B cell (primary cell): ENCODE data around the gene PIAS2. TPM values are rescaled to one million over a fixed set of nuclear protein-coding genes. Genes with fewer than 3 reads are reported as not detected.

Experiments used
- ATAC-seq: fragments of 200-7000 bp; cut with Tn5 transposase; one replicate; pipeline ENCODE4 v1.10.0; 2021; ENCODE audit warnings: low read depth, mild to moderate bottlenecking, moderate number of reproducible peaks, moderate library complexity
- CTCF ChIA-PET: fragments of 350-600 bp; sonication (Branson Sonifier 250); formaldehyde crosslinking; loops from one replicate; lab custom pipeline; 2021; ENCODE audit warnings: antibody characterized with exemption, inconsistent platforms; lab: Charles Lee
- POLR2A ChIA-PET: fragments of 350-600 bp; sonication (Branson Sonifier 250); formaldehyde crosslinking; loops from one replicate; lab custom pipeline; 2021; ENCODE audit warnings: antibody characterized with exemption; lab: Charles Lee
- DNase-seq: peaks from one replicate; pipeline ENCODE4 v3.0.0; 2013
- H2AFZ ChIP-seq: 2 replicates; pipeline ENCODE4 v1.6.1; 2012; ENCODE audit warnings: mild to moderate bottlenecking, low read depth, low read length; ENCODE audit not compliant: insufficient read depth, poor library complexity, severe bottlenecking
- H3K27ac ChIP-seq, 2 donors: 1 replicate in 1 of 2; 2 replicates in 1 of 2; pipeline ENCODE4 v1.5.1; 2012 to 2013; ENCODE audit warnings: low read length in 2 of 2, mild to moderate bottlenecking in 2 of 2, moderate library complexity in 1 of 2
- H3K27me3 ChIP-seq, 4 experiments: fragments of 200-600 bp in 1 of 4; sonication (generic) in 1 of 4; replicated peaks in 1 of 4; 1 replicate in 2 of 4; 2 replicates in 2 of 4; pipeline versions ENCODE4 v1.6.1 to v1.7.0; 2013 to 2016; ENCODE audit warnings: low read length in 3 of 4, mild to moderate bottlenecking in 2 of 4, mixed read lengths in 1 of 4, moderate library complexity in 1 of 4; ENCODE audit not compliant: insufficient read depth in 4 of 4, control insufficient read depth in 3 of 4; ENCODE audit errors: control extremely low read depth in 1 of 4
- H3K36me3 ChIP-seq, 2 experiments: replicated peaks in 1 of 2; 1 replicate in 1 of 2; 2 replicates in 1 of 2; pipeline versions ENCODE4 v1.6.1 to v1.7.1; 2013; ENCODE audit warnings: low read length in 1 of 2; ENCODE audit not compliant: insufficient read depth in 2 of 2, control insufficient read depth in 1 of 2; ENCODE audit errors: control extremely low read depth in 1 of 2, extremely low read depth in 1 of 2
- H3K4me1 ChIP-seq, 2 donors: fragments of 200-600 bp in 1 of 2; sonication (generic) in 1 of 2; 1 replicate in 1 of 2; 2 replicates in 1 of 2; pipeline versions ENCODE4 v1.5.1 to v1.6.1; 2013 to 2017; ENCODE audit warnings: low read length in 2 of 2; ENCODE audit not compliant: control insufficient read depth in 2 of 2, insufficient read depth in 2 of 2
- H3K4me2 ChIP-seq: replicated peaks from 2 replicates; pipeline ENCODE3; 2012; ENCODE audit warnings: mild to moderate bottlenecking, low read depth, low read length; ENCODE audit not compliant: poor library complexity, severe bottlenecking
- H3K4me3 ChIP-seq, 5 experiments: fragments of 200-600 bp in 1 of 5; sonication (generic) in 1 of 5; 1 replicate in 3 of 5; 2 replicates in 2 of 5; pipeline versions ENCODE4 v1.5.1 to v1.7.0; 2011 to 2016; ENCODE audit warnings: low read length in 4 of 5, mild to moderate bottlenecking in 4 of 5, low read depth in 2 of 5, control low read depth in 1 of 5, moderate library complexity in 1 of 5; ENCODE audit not compliant: insufficient read depth in 1 of 5; ENCODE audit errors: control extremely low read depth in 1 of 5, extremely low read depth in 1 of 5
- H3K79me2 ChIP-seq: fragments of 200-600 bp; sonication (generic); one replicate; pipeline ENCODE4 v1.6.0; 2016; ENCODE audit warnings: low read length; ENCODE audit not compliant: control insufficient read depth, insufficient read depth
- H3K9ac ChIP-seq: fragments of 200-600 bp; sonication (generic); 2 replicates; pipeline ENCODE4 v1.6.1; 2017; ENCODE audit warnings: mild to moderate bottlenecking, low read length, moderate library complexity
- H3K9me3 ChIP-seq, 3 donors: one replicate each; pipeline versions ENCODE4 v1.6.1 to v1.7.1; 2013; ENCODE audit warnings: low read length in 2 of 3; ENCODE audit not compliant: control insufficient read depth in 2 of 3, insufficient read depth in 1 of 3; ENCODE audit errors: control extremely low read depth in 1 of 3
- H4K20me1 ChIP-seq: 2 replicates; pipeline ENCODE4 v1.6.0; 2012; ENCODE audit warnings: mild to moderate bottlenecking, low read length; ENCODE audit not compliant: insufficient read depth, control insufficient read depth, poor library complexity, severe bottlenecking
- H3K27ac Mint-ChIP-seq: one replicate; pipeline ENCODE4 v1.8.0; 2021; ENCODE audit warnings: mixed read lengths
- H3K27me3 Mint-ChIP-seq: one replicate; pipeline ENCODE4 v1.8.0; 2021; ENCODE audit warnings: mixed read lengths
- H3K4me1 Mint-ChIP-seq: one replicate; pipeline ENCODE4 v1.8.0; 2021; ENCODE audit warnings: mixed read lengths
- H3K4me3 Mint-ChIP-seq: one replicate; pipeline ENCODE4 v1.8.0; 2021; ENCODE audit warnings: mixed read lengths
- H3K9me3 Mint-ChIP-seq: one replicate; pipeline ENCODE4 v1.8.0; 2022; ENCODE audit warnings: mixed read lengths; ENCODE audit not compliant: insufficient read depth
- EZH2 ChIP-seq: IDR thresholded peaks from 2 replicates; pipeline ENCODE4 v1.6.1; 2012; ENCODE audit warnings: borderline replicate concordance, low read depth, mild to moderate bottlenecking, moderate library complexity, low read length; ENCODE audit not compliant: insufficient read depth, poor library complexity, severe bottlenecking
- WGBS: methylation state at CpG from one replicate; pipeline ENCODE4 v1.1.5; 2013; ENCODE audit warnings: missing lambda C conversion rate; ENCODE audit not compliant: insufficient coverage; 5-methylcytosine and 5-hydroxymethylcytosine counted together
- intact Hi-C: fragments of 100-400 bp; cut with micrococcal nuclease; formaldehyde crosslinking; loops from one replicate; pipeline ENCODE4 v1.10.0; 2022
- polyA plus RNA-seq: library from polyadenylated mRNA; depleted of rRNA; stranded (reverse); fragments of >200 nt; gene quantifications from 2 replicates; pipeline ENCODE4 v1.2.3, GENCODE V29; 2012
- total RNA-seq, 2 donors: library from RNA; stranded (reverse); fragments of 120-200 nt in 1 of 2; gene quantifications; 1 replicate in 1 of 2; 2 replicates in 1 of 2; pipeline versions ENCODE4 v1.2.3 to v1.2.4, GENCODE V29; 2013 to 2022
- TF ChIP-seq, protein P1 (sequence below): fragments of 200-600 bp; IDR thresholded peaks from one replicate; pipeline ENCODE4 v1.8.0; 2022; ENCODE audit warnings: antibody characterized with exemption, mild to moderate bottlenecking

PIAS2 gene
- total and polyA plus RNA-seq, 2 donors (not counting 1 experiment from before 2014, with no cell fraction given): 7.3 to 51.1 TPM

DNA sequence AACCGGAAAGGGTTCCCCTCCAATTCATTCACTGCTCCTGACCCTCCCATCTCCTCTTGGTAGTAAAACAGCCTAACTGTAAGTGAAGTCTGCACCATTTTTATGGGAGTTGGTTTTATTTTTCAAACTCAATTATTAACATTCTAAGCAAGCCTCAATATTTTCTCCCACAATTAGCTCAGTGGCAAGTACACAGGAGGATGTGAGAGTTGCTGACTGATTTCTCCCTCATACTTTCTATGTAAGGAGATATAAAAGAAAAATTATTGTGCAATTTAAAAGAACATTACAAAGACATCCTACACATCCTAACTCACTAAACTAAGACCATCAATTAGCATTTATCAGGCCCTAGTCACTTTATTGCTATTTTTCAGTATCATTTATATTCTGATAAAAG lies 73.9 kb downstream of the PIAS2 start:
- DNase-seq: no peak
- no peaks in the 10 kb centered on the region for H3K9me3 Mint-ChIP-seq
- no peaks in the 10 kb centered on the region for H4K20me1 ChIP-seq
- no peaks in the 10 kb centered on the region for H3K79me2 ChIP-seq
- H3K4me2 ChIP-seq: no peak overlapping the region
- no peaks in the 10 kb centered on the region for H3K4me1 Mint-ChIP-seq
- intact Hi-C loops: no loop called here
- no peak for ATAC-seq
- POLR2A ChIA-PET: no interaction called here
- no peak overlapping the region for H2AFZ ChIP-seq
- H3K27ac ChIP-seq: no peak overlapping the region
- no peaks in the 10 kb centered on the region for H3K4me1 ChIP-seq
- H3K27ac Mint-ChIP-seq: no peak overlapping the region
- TF ChIP-seq EZH2: no peak
- TF ChIP-seq, protein P1, sequence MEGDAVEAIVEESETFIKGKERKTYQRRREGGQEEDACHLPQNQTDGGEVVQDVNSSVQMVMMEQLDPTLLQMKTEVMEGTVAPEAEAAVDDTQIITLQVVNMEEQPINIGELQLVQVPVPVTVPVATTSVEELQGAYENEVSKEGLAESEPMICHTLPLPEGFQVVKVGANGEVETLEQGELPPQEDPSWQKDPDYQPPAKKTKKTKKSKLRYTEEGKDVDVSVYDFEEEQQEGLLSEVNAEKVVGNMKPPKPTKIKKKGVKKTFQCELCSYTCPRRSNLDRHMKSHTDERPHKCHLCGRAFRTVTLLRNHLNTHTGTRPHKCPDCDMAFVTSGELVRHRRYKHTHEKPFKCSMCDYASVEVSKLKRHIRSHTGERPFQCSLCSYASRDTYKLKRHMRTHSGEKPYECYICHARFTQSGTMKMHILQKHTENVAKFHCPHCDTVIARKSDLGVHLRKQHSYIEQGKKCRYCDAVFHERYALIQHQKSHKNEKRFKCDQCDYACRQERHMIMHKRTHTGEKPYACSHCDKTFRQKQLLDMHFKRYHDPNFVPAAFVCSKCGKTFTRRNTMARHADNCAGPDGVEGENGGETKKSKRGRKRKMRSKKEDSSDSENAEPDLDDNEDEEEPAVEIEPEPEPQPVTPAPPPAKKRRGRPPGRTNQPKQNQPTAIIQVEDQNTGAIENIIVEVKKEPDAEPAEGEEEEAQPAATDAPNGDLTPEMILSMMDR: no peak
- CTCF ChIA-PET: no interaction called here
- no peaks in the 10 kb centered on the region for H3K27me3 Mint-ChIP-seq
- no peak overlapping the region for H3K9ac ChIP-seq
- no CpG with 5 or more reads among the region's 1 CpG for WGBS
- peaks cover 1 to 5% of the 10 kb centered on the region in 2 experiments for H3K36me3 ChIP-seq
- H3K27me3 ChIP-seq: no peaks in the 10 kb centered on the region
- no peaks in the 10 kb centered on the region for H3K9me3 ChIP-seq
- H3K4me3 Mint-ChIP-seq: no peak overlapping the region
- no peak overlapping the region for H3K4me3 ChIP-seq

DNA sequence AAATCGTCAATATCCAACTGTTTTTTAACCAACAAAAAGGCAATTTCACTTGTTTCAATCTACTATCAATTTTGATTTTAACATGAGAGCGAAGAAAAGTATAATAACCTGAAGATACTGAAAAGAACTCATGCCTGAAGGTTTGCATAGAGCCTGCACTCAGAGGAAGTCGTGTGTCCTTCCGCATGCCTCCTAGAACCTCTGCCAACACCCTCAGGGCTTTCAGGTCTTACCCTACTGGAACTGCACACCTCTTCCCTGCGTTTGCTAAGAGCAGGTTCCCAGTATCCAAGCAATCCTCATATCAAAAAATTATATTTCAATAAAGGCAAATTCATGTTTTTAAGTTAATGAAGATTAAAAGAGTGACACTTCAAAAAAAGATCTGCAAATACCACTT lies 74.7 kb downstream of the PIAS2 start:
- Histone ChIP-seq H3K4me3 (no peak overlapping the region), H3K27ac (no peak overlapping the region), H2AFZ (no peak overlapping the region), H3K9me3 (no peaks in the 10 kb centered on the region), H3K36me3 (peaks cover 1 to 5% of the 10 kb centered on the region in 2 experiments), H3K4me1 (no peaks in the 10 kb centered on the region), H3K4me2 (no peak overlapping the region), H3K9ac (no peak overlapping the region), H3K79me2 (no peaks in the 10 kb centered on the region), H4K20me1 (no peaks in the 10 kb centered on the region), H3K27me3 (no peaks in the 10 kb centered on the region)
- no peak overlapping the region for H3K4me3 Mint-ChIP-seq
- no peaks in the 10 kb centered on the region for H3K4me1 Mint-ChIP-seq
- H3K9me3 Mint-ChIP-seq: no peaks in the 10 kb centered on the region
- 100% methylated on average over 3 of the region's 5 CpGs for WGBS
- DNase-seq (no peak), ATAC-seq (no peak)
- no peak overlapping the region for H3K27ac Mint-ChIP-seq
- H3K27me3 Mint-ChIP-seq: no peaks in the 10 kb centered on the region
- intact Hi-C loops: no loop called here
- CTCF ChIA-PET: no interaction called here
- TF ChIP-seq EZH2: no peak
- TF ChIP-seq, protein P1: no peak
- POLR2A ChIA-PET: no interaction called here
